RWPE2 (cell line): ENCODE data around the gene GPSM1.

Experiments
- ATAC-seq: fragments of 200-7000 bp; cut with Tn5 transposase; 3 replicates; pipeline ENCODE4 v1.9.1; 2021; ENCODE audit warnings: low read depth
- DNase-seq: peaks from one replicate; pipeline ENCODE4 v3.0.0-alpha.2; 2020; ENCODE audit warnings: low spot score
- H3K27ac ChIP-seq: fragments of 450-650 bp; 2 replicates; pipeline ENCODE4 v1.5.1; 2017; ENCODE audit warnings: mild to moderate bottlenecking; ENCODE audit not compliant: poor library complexity, severe bottlenecking
- H3K27me3 ChIP-seq: fragments of 250-450 bp; sonication (Bioruptor Pico); 2 replicates; pipeline ENCODE4 v1.5.1; 2021; ENCODE audit warnings: mild to moderate bottlenecking, moderate library complexity; ENCODE audit not compliant: insufficient read depth, poor library complexity, severe bottlenecking
- H3K36me3 ChIP-seq: fragments of 250-450 bp; sonication (Bioruptor Pico); 2 replicates; pipeline ENCODE4 v1.5.1; 2020; ENCODE audit warnings: low read depth, mild to moderate bottlenecking, moderate library complexity
- H3K4me1 ChIP-seq: fragments of 250-450 bp; sonication (Bioruptor Pico); 2 replicates; pipeline ENCODE4 v1.5.1; 2021; ENCODE audit warnings: mild to moderate bottlenecking, moderate library complexity; ENCODE audit not compliant: insufficient read depth, poor library complexity, severe bottlenecking
- H3K4me3 ChIP-seq: fragments of 250-450 bp; sonication (Bioruptor Pico); 2 replicates; pipeline ENCODE4 v1.5.1; 2021; ENCODE audit warnings: mild to moderate bottlenecking, moderate library complexity; ENCODE audit not compliant: severe bottlenecking
- H3K9me3 ChIP-seq: fragments of 250-450 bp; sonication (Bioruptor Pico); 2 replicates; pipeline ENCODE4 v1.5.1; 2021; ENCODE audit warnings: mild to moderate bottlenecking, moderate library complexity; ENCODE audit not compliant: severe bottlenecking
- CTCF ChIP-seq: fragments of 450-650 bp; IDR thresholded peaks from one replicate; pipeline ENCODE4 v1.5.1; 2017; ENCODE audit warnings: mild to moderate bottlenecking, moderate library complexity; ENCODE audit not compliant: poor library complexity, severe bottlenecking

GPSM1 gene

GRCh38 chr9:136392538-136393449 lies 65.5 kb downstream of the GPSM1 start:
- no peak for TF ChIP-seq CTCF
- Histone ChIP-seq H3K36me3 (peaks cover 88% of the 10 kb centered on the region), H3K27ac (no peak overlapping the region), H3K9me3 (no peaks in the 10 kb centered on the region), H3K27me3 (no peaks in the 10 kb centered on the region), H3K4me1 (no peaks in the 10 kb centered on the region), H3K4me3 (no peak overlapping the region)
- no peak for ATAC-seq
- no peak for DNase-seq

GRCh38 chr9:136393531-136393930 lies 66.2 kb downstream of the GPSM1 start:
- no peak for ATAC-seq
- no peak overlapping the region for H3K4me3 ChIP-seq
- no peak for DNase-seq
- no peaks in the 10 kb centered on the region for H3K9me3 ChIP-seq
- peaks cover 88% of the 10 kb centered on the region for H3K36me3 ChIP-seq
- H3K27me3 ChIP-seq, result no peaks in the 10 kb centered on the region
- no peak for TF ChIP-seq CTCF
- H3K4me1 ChIP-seq, result no peaks in the 10 kb centered on the region
- H3K27ac ChIP-seq, result no peak overlapping the region

GRCh38 chr9:136394312-136395019 lies 67.1 kb downstream of the GPSM1 start:
- H3K27me3 ChIP-seq, result no peaks in the 10 kb centered on the region
- TF ChIP-seq CTCF, result no peak
- DNase-seq, result no peak
- H3K36me3 ChIP-seq, result peaks cover 83% of the 10 kb centered on the region
- ATAC-seq, result no peak
- no peaks in the 10 kb centered on the region for H3K9me3 ChIP-seq
- H3K4me1 ChIP-seq, result no peaks in the 10 kb centered on the region
- H3K27ac ChIP-seq, result no peak overlapping the region
- H3K4me3 ChIP-seq, result no peak overlapping the region

GRCh38 chr9:136395020-136395340 lies 67.6 kb downstream of the GPSM1 start:
- peaks cover 78% of the 10 kb centered on the region for H3K36me3 ChIP-seq
- no peak overlapping the region for H3K4me3 ChIP-seq
- no peaks in the 10 kb centered on the region for H3K4me1 ChIP-seq
- H3K27me3 ChIP-seq, result no peaks in the 10 kb centered on the region
- no peak overlapping the region for H3K27ac ChIP-seq
- DNase-seq, result no peak
- no peaks in the 10 kb centered on the region for H3K9me3 ChIP-seq
- TF ChIP-seq CTCF, result no peak
- no peak for ATAC-seq
